Activated CD8-positive, alpha-beta memory T cell treated with anti-CD3 and anti-CD28 coated beads for 4 hours (primary cell): ENCODE results near the gene COL24A1.
"Not testable (repeated sequence)": the region's sequence is repeated elsewhere in the genome, so short reads cannot be mapped to it uniquely, and the experiment has no call there.

Experiments
- DNase-seq, 2 donors: peaks; one replicate each; pipeline ENCODE4 v3.0.0-alpha.2; 2020; ENCODE audit warnings: low read depth in 2 of 2

The COL24A1 gene

DNA sequence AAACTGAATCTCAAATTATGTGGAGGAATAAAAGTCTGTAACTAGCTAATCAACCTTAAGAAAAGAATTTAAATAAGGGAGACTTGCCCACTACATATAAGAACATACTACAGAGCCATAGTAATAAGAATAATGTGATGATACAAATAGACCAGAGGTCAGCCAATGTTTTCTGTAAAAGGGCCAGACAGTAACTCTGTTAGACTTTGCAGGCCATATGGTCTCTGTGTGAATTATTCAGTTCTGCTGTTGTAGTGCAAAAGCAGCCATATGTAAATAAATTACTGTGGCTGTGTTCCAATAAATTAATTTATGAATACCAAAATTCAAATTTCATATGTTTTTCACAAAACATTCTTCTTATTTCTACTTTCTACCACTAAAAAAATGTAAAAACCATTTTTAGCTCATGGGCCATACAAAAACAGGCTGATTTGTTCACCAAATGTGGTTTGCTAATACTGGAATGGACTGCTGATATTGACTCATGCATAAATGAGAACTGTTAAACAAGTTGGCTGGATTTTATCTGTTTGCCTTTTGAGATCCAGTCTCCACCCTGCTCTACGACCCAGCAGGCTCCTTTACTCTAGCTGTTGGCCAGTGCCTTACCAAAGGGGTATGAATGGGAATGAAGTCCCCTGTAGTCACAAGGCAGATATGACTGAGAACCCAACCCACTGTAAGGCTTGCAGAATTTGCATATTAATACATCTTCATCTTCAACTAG is 350.2 kb downstream of the COL24A1 start:
- DNase-seq = no peak

- DNase-seq = no peak
Observed at GRCh38 chr1:85801520-85801919, 355.1 kb downstream of the COL24A1 start.

GRCh38 chr1:85799737-85800136 is 356.8 kb downstream of the COL24A1 start:
- no peak for DNase-seq

GRCh38 chr1:85798419-85798818 is 358.2 kb downstream of the COL24A1 start:
- no peak for DNase-seq

DNA sequence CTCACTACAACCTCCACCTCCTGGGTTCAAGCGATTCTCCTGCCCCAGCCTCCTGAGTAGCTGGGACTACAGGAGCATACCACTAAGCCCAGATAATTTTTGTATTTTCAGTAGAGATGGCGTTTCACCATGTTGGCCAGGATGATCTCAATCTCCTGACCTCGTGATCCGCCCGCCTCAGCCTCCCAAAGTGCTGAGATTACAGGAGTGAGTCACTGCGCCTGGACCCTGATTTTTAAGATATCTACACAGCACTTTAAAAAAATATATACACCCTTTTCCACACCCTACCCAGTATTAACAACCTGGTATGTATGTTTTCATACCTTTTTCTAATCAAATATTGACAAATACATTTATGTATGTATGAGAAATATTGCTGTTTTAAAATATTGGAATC is 379.6 kb downstream of the COL24A1 start:
- DNase-seq = not testable (repeated sequence)

GRCh38 chr1:85762804-85763203 is 393.8 kb downstream of the COL24A1 start:
- DNase-seq = no peak

GRCh38 chr1:85756864-85757263 is 399.7 kb downstream of the COL24A1 start:
- no peak for DNase-seq

GRCh38 chr1:85748120-85748519 is 408.5 kb downstream of the COL24A1 start:
- DNase-seq = no peak

DNA sequence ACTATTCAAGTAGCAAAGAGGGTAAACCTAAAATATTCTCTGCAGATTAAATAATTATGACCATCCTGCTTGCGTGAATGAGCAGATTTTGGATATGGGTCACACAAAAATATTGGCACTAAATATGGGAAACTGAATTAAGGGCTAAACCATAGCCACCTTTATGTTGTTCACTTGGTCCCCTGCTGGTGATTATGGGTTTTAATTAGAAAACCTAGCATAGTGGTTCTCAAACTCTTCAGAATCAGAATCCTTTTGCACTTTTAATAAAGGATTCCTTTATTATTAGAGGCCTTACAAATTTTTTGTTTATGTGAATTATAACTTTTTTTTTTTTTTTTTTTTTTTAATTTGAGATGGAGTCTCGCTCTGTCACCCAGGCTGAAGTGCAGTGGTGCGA is 409.8 kb downstream of the COL24A1 start:
- no peak for DNase-seq

DNA sequence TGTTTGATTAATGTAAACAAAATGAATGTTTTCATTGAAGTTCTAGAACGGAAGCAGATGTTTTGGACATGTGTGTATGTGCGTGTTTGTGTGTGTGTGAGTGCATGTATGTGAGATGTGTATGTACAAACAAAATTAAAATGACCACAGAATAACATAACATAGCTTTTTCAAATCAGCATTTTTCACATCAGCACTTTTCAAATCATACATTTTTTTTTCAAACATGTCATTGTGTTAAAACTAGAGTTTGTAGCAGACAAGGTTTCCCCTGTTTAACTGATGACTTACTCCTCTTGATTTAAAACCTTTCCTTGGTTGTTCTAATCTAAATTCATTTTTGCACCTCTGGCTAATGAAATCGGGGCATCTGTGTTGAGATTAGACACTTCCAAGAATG is 412.8 kb downstream of the COL24A1 start:
- DNase-seq = no peak

GRCh38 chr1:85734931-85735330 is 421.6 kb downstream of the COL24A1 start:
- DNase-seq = no peak

DNA sequence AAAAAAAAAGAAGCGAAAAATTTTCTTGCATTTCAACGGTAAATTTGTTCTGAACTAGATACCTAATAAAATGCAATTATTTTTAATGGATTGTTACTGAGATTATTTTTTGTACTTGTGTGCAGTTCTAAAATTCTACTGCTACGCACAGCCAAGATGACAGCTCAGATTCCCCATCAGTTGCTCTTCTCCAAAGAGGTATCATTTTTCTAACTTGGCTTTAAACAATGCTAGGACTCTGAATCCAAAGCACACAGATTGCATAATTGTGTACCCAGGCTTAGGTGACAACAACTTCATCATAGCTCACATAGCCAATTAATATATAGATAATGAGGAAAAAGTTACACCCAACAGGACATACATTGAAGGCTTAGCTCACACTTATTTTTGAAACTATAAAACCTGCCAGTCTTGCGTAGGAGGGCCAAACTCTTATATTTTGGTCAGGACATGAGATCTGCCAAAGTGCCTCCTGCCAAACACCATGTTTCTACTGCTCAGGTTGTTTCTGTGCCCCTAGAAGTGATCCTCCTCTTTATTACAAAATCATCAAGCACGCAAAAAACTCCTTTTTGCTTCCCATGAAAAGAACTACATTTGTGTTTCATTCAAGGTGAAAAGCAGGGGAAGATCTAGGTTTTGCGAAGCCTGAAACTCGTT is 437.8 kb downstream of the COL24A1 start:
- no peak for DNase-seq

GRCh38 chr1:85714418-85715114 is 442.0 kb downstream of the COL24A1 start:
- DNase-seq = not testable (repeated sequence)

GRCh38 chr1:85708829-85709227 is 447.7 kb downstream of the COL24A1 start:
- DNase-seq = no peak

- DNase-seq = peak; percentile 65 to 80
Observed at GRCh38 chr1:85707990-85708828, 448.4 kb downstream of the COL24A1 start, which contains the start of gene ZNHIT6. Gene ZNHIT6, minus strand, starts transcription at chr1:85708433. Its CDS starts 149 bp downstream, at chr1:85708284.

DNA sequence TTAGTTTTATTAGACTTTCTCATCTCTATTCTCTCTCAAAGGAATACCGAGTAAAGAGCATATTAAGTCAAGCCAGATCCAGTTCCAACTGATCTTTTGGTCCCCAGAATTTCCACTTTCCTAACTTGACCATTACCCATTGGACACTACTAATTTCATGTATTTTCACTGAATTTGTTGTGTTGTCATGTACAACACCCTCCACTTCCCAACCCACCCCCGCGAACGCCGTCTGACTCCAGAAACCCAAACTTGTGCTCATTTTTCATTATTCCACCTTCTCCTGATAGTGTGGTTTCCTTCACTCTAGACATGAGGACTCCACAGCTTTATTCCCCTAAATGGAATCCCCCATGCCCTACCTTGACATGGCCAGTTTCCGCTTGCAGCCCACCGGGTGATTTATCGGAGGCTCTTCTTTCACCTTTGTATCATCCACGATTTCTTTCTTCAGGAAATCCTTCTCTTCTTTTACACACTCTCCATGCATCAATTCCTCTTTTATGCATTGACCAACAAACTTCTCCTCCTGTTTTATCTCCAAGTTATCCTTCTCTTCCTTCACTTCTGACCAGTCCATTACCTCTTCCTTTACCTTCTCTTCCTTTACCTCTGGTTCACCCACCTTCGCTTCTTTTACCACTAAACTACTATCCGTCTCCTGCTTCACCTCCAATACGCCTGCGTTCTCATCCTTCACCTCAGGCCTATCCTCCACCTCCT is 449.1 kb downstream of the COL24A1 start:
- no peak for DNase-seq

DNA sequence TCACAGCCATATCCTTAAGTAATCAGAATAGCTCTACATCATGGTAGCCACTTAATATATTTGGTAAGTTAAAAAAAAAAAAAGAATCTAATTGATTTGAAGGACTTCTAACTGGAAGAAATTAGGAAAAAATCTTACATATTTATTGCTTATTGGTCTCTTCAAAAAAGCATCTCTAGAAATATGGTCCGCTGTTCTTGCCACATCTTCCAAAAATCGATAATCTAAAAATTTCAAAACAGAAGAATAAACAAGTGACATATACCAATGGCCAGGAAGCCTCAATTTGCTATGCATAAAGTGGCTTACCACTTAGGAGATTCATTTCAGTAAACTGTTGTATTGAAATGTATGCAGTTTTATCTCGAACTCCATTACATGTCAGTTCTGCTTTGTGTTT is 450.6 kb downstream of the COL24A1 start:
- DNase-seq = no peak

GRCh38 chr1:85700422-85700821 is 456.1 kb downstream of the COL24A1 start:
- no peak for DNase-seq

DNA sequence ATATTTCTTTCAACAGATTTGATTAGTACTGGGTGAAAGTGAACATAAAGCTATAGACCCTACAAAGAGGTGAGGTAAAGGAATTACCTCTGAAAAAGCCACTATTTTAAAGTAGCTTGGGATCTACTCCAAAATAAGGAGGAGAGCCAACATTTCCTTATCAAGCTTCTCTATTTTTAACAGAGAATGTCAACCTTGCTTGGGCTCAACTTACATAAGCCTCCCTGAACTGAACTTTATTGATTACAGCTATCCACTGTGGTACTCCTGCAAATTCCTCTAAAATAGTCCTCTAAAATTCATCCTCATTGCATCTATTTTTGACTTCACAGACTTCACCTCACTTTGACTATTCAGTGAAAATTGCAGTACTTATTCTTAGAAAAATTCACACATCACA is 458.7 kb downstream of the COL24A1 start:
- no peak for DNase-seq

- DNase-seq = no peak
Observed at GRCh38 chr1:85692730-85693314, 463.8 kb downstream of the COL24A1 start.
